Psoas muscle (tissue), 8 donors: Measurements from ENCODE around the gene RNF32. TPM values are rescaled to one million over a fixed set of nuclear protein-coding genes. Genes with fewer than 3 reads are reported as not detected.
A peak's percentile ranks its signal among the peaks of the same experiment; 100 is the strongest.
"Not testable (repeated sequence)": the region's sequence is repeated elsewhere in the genome, so short reads cannot be mapped to it uniquely, and the experiment has no call there.

Experiments used
- ATAC-seq, 4 donors: fragments of 200-7000 bp; cut with Tn5 transposase; one replicate each; pipeline ENCODE4 v1.9.1; 2020; ENCODE audit warnings: moderate library complexity in 3 of 4, mild to moderate bottlenecking in 2 of 4
- DNase-seq, 2 donors: peaks; one replicate each; pipeline ENCODE4 v3.0.0-alpha.2; 2020
- H3K27ac ChIP-seq: fragments of 200-600 bp; one replicate; pipeline ENCODE4 v1.8.0; 2022
- H3K27me3 ChIP-seq, 3 donors: fragments of 200-600 bp in 1 of 3; one replicate each; pipeline versions ENCODE4 v1.6.1 to v1.8.0; 2013 to 2022; ENCODE audit warnings: low read length in 2 of 3, mild to moderate bottlenecking in 2 of 3, moderate library complexity in 1 of 3; ENCODE audit not compliant: insufficient read depth in 3 of 3
- H3K36me3 ChIP-seq, 2 donors: fragments of 200-600 bp in 1 of 2; one replicate each; pipeline versions ENCODE4 v1.6.1 to v1.8.0; 2013 to 2022; ENCODE audit warnings: low read depth in 1 of 2, mild to moderate bottlenecking in 1 of 2, moderate library complexity in 1 of 2; ENCODE audit not compliant: insufficient read depth in 1 of 2
- H3K4me1 ChIP-seq: fragments of 200-600 bp; one replicate; pipeline ENCODE4 v1.8.0; 2022
- H3K4me3 ChIP-seq: fragments of 200-600 bp; one replicate; pipeline ENCODE4 v1.8.0; 2022; ENCODE audit warnings: mild to moderate bottlenecking
- H3K9me3 ChIP-seq: fragments of 200-600 bp; one replicate; pipeline ENCODE4 v1.8.0; 2022
- CTCF ChIP-seq: fragments of 200-600 bp; IDR thresholded peaks from one replicate; pipeline ENCODE4 v1.8.0; 2022; ENCODE audit warnings: antibody characterized with exemption
- WGBS, 3 donors: extraction: QIAGEN DNeasy Blood & Tissue Kit; methylation state at CpG; one replicate each; pipeline versions ENCODE4 v1.1.6 to v1.1.7; 2013; 5-methylcytosine and 5-hydroxymethylcytosine counted together
- intact Hi-C, 2 donors: fragments of 100-400 bp; cut with DNase I; formaldehyde crosslinking; loops; one replicate each; pipeline versions ENCODE4 v1.11.0 to v1.14.2; 2022
- polyA plus RNA-seq, 3 donors: library from polyadenylated mRNA; stranded (reverse); fragments of 200-250 nt; gene quantifications; one replicate each; pipeline ENCODE4 v1.2.3, GENCODE V29; 2013
- total RNA-seq, 4 donors: library from RNA; stranded (reverse); fragmentation: NEBNext Ultra II Directional in 2 of 4; extraction: Animal tissue kit (Norgen Biotek cat#: 25700) in 2 of 4; gene quantifications; one replicate each; pipeline versions ENCODE4 v1.2.1 to v1.2.4, GENCODE V29; 2021 to 2023
- donor health status: healthy with polysubstance abuse.
- donor health status: DM: no; HTN: no; CAD: no; lungs with moderate emphysema.
- donor health status: Bipolar disorder and iron deficiency.
- donor health status: healthy.
- donor health status: DM: yes; HTN: yes; CAD: no.
- donor health status: DM: no; HTN: no; CAD: no.
- donor health status: DM: no; HTN: no; CAD: no.
- donor health status: DM: yes; HTN: yes; CAD: no.

The RNF32 gene
- total and polyA plus RNA-seq, 7 donors = 0.18 to 0.60 (median 0.48) TPM; not detected in 4

GRCh38 chr7:156639426-156640256, 933 bp upstream of the RNF32 start:
- intact Hi-C loops = no loop called here
- Histone ChIP-seq H3K27me3 (peaks cover 0 to 9% (median 0%) of the 10 kb centered on the region in 3 donors), H3K4me1 (no peaks in the 10 kb centered on the region), H3K36me3 (no peaks in the 10 kb centered on the region), H3K9me3 (peaks cover 6% of the 10 kb centered on the region), H3K27ac (peak overlapping the region; percentile 80), H3K4me3 (peak overlapping the region; percentile 86)
- ATAC-seq = peak; percentile 13 to 56 (median 43)
- peak in 1 of 2 donors; percentile 59 for DNase-seq
- 40 to 50% (median 46%) methylated on average over 49 to 52 of the region's 52 CpGs for WGBS, 3 donors
- TF ChIP-seq CTCF = no peak

GRCh38 chr7:156640949-156641485, 443 bp downstream of the RNF32 start:
- Histone ChIP-seq H3K27ac (peak overlapping the region; percentile 80), H3K9me3 (peaks cover 6% of the 10 kb centered on the region), H3K4me3 (peak overlapping the region; percentile 86), H3K27me3 (peaks cover 0 to 9% (median 0%) of the 10 kb centered on the region in 3 donors), H3K4me1 (no peaks in the 10 kb centered on the region), H3K36me3 (no peaks in the 10 kb centered on the region)
- ATAC-seq = peak; percentile 25 to 36 (median 32)
- peak; percentile 28 to 62 for DNase-seq
- intact Hi-C loops = no loop called here
- WGBS, 3 donors = 6% methylated on average over 30 of the region's 30 CpGs
- TF ChIP-seq CTCF = no peak

DNA sequence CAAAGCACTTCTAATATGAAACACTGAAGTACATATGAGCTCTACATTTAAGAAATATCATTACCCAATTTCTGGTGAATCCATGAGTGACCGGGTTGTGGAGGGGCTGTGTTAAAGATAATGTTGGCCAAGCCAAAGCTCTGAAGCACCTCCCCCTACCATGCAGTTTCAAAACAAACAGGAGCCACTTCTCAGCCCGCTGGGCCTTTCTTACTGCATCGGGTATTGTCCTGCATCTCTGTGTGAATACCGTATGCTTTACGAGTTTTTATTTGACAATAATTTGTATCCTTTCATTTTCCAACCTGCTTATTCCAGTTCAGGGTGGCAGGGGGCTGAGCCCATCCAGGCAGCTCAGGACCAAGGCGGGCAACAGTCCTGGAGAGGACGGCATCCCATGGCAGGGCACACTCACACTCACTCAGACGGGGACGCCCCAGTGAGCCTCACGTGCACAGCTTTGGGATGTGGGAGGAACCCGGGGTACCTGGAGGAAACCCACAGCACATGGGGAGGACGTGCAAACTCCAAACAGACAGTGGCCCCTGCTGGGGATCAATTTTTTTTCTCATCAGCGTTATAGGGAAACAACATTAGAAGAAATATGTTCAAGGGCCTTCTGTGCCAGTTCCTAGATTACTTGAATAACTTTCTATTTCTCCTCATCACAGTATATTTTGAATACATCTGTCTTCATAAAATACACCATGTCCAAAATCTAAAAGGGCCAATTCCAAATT, 1.9 kb downstream of the RNF32 start:
- H3K4me3 ChIP-seq = no peak overlapping the region
- no peak for TF ChIP-seq CTCF
- peaks cover 0 to 11% (median 0%) of the 10 kb centered on the region in 3 donors for H3K27me3 ChIP-seq
- no peak for ATAC-seq
- 77 to 83% (median 80%) methylated on average over 13 of the region's 13 CpGs for WGBS, 3 donors
- intact Hi-C loops = no loop called here
- no peak overlapping the region for H3K27ac ChIP-seq
- H3K9me3 ChIP-seq = peaks cover 6% of the 10 kb centered on the region
- no peaks in the 10 kb centered on the region for H3K36me3 ChIP-seq
- no peak for DNase-seq
- no peaks in the 10 kb centered on the region for H3K4me1 ChIP-seq

DNA sequence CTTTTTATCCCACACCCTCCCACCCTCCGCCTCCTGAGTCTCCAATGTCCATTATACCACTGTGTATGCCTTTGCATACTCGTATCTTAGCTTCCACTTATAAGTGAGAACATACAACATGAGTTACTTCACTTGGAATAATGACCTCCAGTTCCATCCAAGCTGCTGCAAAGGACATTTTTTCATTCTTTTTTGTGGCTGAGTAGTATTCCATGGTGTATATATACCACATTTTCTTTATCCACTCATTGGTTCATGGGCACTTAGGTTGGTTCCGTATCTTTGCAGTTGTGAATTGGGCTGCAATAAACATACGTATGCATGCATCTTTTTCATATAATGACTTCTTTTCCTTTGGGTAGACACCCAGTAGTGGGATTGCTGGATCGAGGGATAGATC, 6.8 kb downstream of the RNF32 start:
- DNase-seq, ATAC-seq, intact Hi-C loops, H3K4me1 ChIP-seq, H3K9me3 ChIP-seq, H3K36me3 ChIP-seq, H3K27ac ChIP-seq, H3K4me3 ChIP-seq: not testable (repeated sequence)
- WGBS, 3 donors = 95 to 98% (median 96%) methylated on average over 5 of the region's 5 CpGs
- peaks cover 0 to 37% (median 3%) of the 10 kb centered on the region in 3 donors for H3K27me3 ChIP-seq

DNA sequence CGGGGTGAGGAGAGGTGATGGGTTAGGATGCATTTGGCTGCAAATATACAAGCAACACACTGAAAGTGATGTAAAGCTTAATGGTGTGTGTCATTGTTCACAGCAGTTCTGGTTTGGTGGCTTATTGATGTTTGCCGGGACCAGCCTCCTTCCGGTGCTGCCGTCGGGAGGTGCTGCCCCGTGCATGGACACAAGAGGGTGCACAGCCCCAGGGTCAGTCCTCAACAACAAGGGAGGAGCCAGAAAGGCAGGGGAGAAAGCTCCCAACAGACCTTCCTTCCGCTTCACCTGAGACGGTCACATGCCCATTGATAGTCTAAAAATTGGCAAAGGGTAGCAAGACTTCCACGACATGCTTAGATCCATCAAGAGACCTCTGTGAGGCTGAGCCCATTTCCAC, 9.5 kb downstream of the RNF32 start:
- ATAC-seq (no peak), DNase-seq (no peak)
- H3K27me3 ChIP-seq = peaks cover 0 to 52% (median 5%) of the 10 kb centered on the region in 3 donors
- H3K4me1 ChIP-seq = no peaks in the 10 kb centered on the region
- WGBS, 3 donors = 56 to 61% (median 57%) methylated on average over 9 of the region's 9 CpGs
- no peaks in the 10 kb centered on the region for H3K36me3 ChIP-seq
- no peaks in the 10 kb centered on the region for H3K9me3 ChIP-seq
- no peak for TF ChIP-seq CTCF
- no peak overlapping the region for H3K4me3 ChIP-seq
- intact Hi-C loops = no loop called here
- no peak overlapping the region for H3K27ac ChIP-seq
